ENCODE measurements around the gene MEIS2.

Gene MEIS2

DNA sequence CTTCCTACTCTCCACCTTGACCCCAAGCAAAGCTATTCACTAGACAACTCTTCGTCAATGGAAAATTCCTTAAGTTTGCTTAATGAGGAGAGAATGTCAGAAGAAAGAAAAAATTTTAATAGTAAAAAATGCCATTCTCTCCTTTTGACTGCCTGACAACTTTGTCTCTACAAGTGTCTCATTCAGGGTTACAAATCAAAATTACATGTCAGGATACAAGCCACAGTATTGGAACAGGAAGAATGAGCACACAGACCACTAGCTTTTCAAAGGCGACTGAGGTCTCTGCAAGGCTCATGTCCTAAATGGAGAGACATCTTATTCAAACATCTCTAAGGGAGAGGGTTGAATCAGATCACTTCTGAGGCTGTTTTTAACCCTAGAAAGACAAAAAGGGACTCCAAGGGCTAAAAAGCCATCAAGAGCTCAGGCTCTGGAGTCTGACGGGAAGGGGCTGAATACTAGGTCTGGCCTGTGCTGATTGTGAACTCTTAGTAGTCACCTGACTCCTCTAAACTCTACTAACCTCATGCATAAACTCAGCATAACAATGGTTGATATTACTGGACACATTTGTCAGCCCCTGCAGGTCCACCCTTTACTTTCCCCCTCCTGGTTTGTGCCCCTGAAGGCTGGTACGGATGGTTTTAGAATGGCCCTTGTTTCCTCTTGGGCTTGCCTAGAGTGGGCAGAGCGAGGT lies 12.8 kb upstream of the MEIS2 start:
- no peak for FAIRE-seq
- no peak for DNase-seq (ENCODE audit: low spot score)

DNA sequence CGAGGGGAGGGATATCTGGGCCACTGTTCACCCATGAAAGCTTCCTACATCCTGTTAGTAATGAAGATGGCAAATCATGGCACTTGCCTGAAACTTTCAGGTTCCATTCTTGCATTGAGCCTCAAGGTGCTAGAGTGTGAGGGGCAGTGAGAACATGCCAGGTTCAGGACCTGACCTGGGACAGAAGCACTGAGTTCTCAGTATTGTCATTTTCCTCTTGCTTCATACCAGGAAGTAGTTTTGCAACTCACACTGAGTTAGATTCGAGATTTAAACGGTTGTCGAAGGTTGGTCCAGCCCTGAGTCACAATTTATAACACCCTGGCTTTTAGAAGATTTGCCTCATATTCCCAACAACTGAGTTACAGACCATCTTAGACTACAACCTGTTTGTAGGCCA lies 11.8 kb upstream of the MEIS2 start:
- DNase-seq (ENCODE audit: low spot score) (no peak), FAIRE-seq (no peak)

DNA sequence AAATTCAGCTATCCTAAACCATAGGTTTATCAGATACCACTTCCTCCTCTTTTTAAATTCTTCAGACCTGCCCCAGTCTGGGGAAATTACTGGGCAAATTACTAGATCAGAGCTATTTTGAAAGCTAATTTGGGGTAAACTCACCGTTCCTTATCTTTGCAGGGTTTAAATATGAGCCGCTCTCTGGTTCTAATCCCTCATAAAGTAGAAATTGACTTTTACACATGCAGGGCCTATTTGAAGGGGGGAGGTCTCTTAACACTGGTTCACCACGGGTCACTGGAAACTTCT lies 11.0 kb upstream of the MEIS2 start:
- no peak for FAIRE-seq
- DNase-seq (ENCODE audit: low spot score): no peak

DNA sequence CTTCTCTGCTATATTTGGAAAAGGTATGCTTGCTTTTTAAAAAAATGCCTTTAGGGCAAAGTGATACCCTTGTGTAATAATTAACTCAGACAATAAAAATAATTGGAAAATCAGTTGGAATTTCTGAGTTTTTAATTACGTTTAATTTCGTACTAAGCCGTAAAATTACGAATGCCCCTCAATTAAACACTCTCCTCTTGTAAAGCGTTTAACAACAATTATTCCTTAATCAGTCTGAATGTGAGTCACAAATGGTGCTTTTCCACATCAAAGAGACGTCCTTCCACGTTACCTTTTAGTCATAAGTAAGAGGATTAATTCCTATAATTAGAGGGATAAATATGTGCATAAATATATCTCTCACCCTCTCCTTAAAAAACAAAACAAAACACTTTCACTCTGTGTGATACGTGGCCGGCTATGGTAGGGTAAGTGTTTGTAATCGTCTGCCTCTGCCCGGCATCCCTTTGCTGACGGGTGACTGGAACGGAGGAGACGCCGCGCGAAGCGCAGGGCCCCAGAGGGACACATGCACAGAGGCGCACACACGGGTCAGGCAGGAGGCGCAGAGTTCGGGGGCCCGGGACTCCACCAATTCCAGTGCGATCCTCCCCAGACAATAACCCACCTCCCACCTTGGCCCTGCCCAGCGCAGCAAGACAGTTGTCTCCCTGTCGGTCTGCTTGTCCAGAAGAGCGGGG lies 9.7 kb upstream of the MEIS2 start:
- no peak for FAIRE-seq
- DNase-seq (ENCODE audit: low spot score): no peak

DNA sequence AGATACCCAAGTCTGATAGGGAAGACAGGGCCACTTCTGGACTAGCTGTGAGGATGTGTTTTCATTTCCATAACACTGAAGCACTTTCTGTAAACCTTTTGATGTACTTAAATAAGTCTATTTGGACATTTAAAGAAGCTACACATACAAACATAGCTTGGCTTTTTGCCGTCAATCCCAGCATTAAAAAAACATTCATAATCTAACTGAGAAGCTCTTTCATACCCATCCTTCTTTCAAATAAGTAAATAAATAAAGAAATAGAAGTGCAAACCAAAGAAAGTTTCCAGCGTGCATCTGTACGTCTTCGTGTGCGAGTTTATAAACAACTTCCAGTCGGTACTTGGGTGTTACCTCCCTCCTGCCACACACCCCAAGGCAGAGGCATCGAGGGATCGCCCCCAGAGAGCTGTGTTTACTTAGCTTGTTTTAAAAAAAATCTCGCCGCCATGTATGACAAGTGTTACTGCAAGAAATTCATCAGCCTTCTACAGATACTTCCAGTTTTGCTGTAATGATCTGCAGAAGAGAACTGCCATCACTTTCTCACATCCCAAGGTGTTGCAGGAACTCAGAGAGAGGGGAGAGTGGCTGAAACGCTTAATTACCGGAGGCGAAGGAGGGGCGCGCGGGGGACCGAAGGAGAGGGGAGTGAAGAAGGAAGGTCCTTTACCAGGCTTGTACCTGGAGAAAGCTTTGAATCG lies 9.0 kb upstream of the MEIS2 start:
- no peak for DNase-seq (ENCODE audit: low spot score)
- no peak for FAIRE-seq

DNA sequence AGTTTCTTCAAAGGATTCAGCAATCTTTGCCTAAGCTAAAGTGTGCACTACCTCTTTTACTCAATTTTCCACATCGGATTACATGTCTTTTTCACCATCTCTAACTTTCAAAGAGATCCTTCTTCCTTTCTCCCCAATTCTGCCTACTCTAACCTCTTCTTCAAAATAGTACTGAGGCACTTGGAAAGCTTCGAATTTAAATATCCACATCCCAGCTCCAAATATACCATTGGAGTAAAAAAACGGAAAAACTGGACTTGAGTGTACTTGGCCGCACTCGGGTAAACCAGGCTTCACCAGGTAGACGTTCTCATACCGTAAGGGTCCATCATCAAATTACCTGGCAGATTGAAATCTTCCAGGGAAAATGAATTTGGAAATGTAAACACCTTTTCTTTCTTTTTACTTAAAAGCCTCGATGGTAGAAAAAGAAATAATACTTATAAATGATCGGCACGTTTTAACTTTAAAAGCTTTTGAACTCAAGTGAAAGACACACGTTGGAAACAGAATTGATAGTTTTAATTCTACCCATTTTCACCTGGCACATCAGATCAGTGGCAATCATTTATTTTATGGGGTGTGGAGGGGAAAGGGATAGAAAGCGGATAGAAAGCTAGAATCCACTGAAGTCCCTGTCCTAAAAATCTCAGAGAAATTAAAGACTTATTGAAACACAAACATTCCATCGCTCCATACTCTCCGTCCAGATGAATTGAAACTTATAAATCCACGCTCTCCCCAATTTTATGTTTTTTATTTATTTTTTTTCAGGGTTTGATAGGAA lies 8.2 kb upstream of the MEIS2 start:
- DNase-seq (ENCODE audit: low spot score) (no peak), FAIRE-seq (no peak)

DNA sequence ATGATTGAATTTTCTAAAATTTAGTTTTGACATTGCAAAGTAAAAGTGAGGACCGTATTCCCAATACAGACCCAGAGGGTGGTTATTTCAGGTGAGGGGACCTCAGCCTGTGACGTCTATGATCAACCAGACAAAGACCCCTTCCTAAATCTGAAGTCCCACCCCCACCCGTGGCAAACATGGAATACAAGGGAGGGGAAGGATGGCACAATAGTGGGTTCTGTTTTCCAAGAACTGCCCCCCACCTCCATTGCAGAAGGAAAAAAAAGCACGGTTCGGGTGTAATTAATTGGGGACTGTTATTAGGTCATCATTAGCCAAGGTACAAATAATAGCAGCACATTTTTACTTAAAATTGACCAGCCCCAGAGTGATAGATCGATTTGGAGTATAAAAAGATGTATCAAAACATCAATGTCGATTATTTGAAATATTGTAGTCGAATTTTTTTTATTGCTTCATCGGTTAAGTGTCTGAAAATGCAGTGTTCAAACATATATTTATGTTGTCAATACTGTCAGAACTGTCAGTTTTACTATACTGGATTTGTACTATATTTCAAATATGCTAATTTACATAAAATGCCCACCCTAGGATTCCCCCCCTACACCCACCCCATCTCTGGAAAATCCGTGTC lies 7.5 kb upstream of the MEIS2 start:
- FAIRE-seq: no peak

DNA sequence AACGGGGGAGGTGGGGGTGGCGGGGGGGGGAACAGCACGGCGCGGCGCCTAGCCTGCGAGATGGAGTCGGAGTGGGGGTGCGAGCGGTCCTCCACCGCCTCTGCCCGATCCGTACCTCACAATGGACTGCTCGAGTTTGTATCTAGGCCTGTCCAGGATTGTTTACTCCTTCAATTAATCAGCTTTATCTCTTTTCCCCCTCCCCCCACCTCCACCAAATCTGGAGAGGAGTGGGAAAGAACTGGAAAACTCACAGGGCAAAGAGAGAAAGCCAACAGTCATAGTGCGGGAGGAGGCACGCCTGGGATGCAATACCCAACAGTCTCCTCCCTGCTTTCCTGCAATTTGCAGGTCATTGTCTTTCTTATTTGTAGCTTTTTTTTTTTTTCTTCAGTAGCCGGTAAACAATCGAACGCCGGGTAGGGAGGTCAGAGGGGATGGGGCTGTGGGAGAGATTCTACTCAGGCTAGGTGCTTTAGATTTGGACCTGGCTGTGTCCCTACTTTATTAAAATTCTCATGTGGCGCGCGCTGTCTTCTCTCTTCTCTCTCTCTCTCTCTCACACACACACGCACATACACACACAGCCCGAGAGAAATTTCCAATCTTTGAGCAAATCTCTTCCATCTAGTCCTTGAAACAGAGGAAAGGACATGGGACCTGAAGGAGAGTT lies 6.9 kb upstream of the MEIS2 start:
- DNase-seq (ENCODE audit: low spot score) (no peak), FAIRE-seq (no peak)

More for the DNA sequence above, 7.5 kb upstream of the MEIS2 start:
- DNase-seq (ENCODE audit: low spot score): no peak

DNA sequence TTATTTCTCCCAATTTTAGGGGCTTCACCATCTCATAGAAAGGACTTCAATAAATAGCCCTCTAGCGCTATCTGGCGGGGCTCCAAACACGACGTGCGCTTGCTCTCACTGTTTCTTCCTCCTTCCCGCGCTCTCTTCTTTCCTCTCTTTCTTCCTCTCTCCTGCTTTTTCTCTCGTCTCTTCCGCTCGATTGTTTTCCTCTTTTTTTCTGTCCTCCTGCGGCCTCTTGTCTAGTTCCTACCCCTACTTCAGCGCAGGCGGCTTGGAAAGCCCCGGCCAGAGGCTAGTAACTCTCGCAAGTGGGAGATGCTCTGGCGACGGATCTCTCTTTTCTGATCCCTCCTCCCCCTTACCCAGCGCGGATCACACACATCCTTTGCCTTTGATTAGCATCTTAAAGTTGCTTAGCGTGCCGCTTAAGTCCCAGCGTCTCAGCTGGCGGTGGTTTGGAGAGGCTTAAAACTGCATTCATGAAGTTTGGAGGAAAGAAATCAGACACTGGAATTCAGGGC lies 6.2 kb upstream of the MEIS2 start:
- DNase-seq (ENCODE audit: low spot score): no peak
- no peak for FAIRE-seq

DNA sequence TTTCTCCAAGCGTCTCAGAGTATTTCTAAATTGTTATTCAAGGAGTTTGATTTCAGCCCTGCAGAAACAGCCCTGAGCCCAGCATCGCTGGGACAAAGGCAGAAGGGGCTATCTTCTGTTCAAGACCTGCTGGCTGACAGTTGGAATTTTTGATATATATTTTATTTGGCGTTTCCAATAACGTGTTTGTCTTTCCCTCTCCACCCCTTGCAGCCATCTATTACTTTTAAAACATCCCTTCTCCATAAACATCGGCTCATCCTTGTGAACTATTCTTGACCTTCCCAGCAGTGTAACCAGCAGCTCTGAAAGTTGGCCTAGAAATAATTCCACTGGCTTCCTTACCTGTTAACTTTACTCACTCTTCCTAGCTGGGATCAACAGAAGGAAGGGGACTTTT lies 5.5 kb upstream of the MEIS2 start:
- no peak for FAIRE-seq

DNA sequence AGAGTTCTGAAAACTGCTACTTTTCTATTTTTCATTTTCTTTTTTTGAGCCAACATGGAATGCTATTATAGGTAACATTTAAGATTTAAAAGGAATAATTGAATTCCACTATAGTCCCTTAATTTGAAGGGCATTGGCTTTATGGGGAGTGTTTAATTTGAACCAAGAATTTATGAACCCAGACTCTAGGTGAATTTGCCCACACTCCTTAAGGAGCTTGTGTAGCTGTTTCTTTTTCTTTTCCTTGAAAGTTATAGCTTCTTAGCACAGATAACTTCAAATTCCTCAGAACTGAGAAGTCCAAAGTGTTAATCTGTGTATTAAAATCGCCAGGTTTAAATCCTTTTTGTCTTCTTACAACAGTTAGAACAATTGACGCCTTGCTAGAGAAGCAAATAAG lies 4.7 kb upstream of the MEIS2 start:
- no peak for DNase-seq (ENCODE audit: low spot score)
- no peak for FAIRE-seq

More for the DNA sequence above, 5.5 kb upstream of the MEIS2 start:
- DNase-seq (ENCODE audit: low spot score): no peak

DNA sequence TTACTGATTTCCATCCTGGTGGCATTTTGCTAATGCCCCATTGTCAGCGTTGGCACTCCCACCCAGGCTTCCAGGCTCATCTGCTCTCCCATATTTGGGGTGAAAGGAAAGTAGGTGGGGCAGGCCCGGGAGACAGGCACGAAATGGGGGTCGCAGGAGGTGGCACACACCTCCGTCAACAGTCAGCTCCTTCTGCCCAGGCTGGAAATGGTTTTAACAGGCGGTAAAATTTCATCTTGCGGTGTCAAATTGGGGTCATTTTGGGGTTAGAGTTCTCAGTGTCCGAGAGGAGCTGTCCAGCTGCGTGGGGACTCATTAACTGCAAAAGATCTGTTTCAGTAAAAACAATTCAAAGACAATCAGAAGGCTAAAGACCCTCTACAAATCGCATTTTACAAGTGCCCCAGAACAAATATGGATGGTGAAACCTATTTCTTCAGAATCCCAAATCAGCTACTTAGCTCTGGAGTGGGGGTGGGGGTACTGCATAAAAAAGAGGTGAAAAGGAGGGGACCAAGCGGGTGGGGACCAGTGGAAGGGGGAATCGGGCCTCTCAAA lies 4.2 kb upstream of the MEIS2 start:
- FAIRE-seq: no peak
- no peak for DNase-seq (ENCODE audit: low spot score)

DNA sequence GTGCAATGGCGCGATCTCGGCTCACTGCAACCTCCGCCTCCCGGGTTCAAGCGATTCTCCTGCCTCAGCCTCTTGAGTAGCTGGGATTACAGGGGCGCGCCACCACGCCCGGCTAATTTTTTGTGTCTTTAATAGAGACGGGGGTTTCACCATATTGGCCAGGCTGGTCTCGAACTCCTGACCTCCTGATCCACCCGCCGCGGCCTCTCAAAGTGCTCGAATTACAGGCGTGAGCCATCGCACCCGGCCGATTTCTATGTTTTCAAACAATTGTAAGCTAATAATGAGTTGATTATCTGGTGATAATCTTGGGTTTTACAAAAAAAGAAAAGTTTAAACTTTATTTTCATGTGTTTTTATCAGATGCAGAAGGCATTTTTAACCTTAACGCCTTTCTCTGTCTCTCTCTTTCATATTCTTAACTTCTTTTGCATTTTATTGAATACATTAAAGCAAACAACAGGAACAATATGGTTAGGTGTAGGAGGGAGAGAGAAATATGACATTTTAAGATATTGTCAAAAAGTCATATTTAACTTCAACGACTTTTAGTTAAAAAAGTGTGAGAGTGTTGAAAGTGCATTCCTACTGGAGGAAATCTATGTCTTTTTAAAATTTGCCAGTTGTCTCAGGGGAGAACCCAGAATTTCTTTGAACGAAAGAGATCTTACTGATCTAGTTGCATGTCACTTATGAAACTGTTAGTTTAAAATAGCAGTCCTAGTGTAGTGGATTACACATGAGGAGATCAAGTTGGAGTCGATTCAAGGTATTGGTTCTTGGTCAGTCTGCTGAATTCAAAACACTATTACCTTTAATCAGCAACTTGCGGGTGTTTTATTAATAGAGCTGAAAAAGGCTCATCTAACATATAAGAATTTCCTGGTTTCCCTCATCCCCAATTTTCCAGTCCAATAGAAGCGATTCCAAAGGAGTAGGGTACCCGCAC lies 3.4 kb upstream of the MEIS2 start:
- FAIRE-seq (no peak), DNase-seq (ENCODE audit: low spot score) (no peak)

DNA sequence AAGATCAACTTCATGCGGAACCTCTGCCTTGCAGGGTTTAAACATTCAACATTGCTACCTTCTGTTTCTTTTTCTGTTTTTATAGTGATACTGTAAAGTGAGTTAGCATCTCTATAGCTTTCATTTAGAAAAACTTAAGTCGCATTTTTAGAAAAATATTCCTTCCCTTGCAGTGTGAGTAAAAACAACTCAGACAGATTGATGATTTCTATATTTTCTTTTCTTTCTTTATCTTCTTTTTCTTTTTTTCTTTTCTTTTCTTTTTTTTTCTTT lies 2.8 kb upstream of the MEIS2 start:
- FAIRE-seq (no peak), DNase-seq (ENCODE audit: low spot score) (no peak)

DNA sequence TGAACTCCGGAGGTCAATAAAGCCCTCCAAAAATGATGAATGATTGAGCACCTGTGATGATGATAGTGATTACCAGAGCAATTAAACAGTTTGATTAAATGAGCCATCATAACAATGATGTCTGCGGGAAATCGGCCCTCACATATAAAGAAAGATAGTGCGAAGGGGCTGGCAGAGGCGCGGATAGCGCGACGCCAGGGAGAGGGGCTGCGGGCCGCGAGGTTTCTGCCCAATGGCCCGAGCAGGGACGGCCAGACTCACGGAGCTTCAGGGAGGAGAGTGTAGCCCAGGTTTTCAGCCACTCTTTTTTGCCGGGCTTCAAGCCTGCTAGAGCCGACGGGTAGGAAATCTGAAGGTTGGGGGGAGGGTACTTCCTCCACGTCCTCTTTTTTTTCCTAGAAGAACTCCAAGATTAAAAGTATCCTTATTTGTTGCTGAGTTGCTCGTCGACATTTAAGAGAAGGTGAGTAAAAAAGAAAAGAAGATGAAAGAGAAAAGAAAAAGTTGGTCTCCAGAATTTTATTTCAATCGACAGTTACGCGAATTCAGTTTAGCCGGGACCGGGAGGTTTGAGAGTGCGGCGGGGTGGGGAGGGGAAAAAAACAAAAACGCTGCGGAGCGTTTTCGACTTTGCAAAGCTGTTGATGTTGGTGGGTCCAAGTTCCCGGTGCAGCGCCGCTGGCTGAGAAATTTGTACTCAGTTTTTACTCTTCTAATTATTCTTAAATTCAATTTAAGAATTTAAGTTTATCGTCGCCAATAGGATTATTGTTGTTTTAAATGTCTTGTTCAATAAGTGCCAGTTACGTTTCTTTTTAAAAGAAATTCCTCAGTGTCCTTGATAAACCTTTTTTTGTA lies 2.2 kb upstream of the MEIS2 start:
- DNase-seq (ENCODE audit: low spot score) (no peak), FAIRE-seq (no peak)

DNA sequence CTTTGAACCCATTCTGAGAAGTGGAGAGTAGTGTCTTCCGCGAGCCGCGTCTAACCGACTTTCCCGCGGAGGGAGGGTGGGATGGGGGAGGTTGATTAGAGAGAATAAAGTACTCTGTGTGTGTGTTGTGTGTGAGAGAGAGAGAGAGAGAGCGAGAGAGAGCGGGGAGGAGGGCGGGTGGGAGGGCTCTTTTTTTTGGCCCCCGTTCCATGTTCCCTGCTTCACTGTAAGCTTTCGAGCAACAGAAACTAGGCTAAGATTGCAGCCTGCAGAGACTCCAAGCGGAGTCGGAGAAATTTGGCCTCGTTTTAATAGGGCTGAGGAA lies 1.6 kb upstream of the MEIS2 start:
- peak; percentile 22 for DNase-seq (ENCODE audit: low spot score)

DNA sequence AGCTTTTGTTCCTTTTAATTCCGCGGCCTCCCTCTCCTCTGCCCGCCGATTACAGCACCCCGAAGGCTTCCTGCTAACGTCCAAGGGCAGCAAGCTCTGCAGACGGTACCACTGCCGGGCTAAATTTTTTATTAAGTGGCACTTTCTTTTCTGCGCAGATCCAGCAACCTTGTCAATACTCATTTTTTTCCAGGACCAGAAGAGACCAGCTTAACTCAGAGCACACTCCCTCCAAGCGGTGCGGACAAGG lies 542 bp upstream of the MEIS2 start:
- DNase-seq (ENCODE audit: low spot score) (no peak), FAIRE-seq (no peak)

More for the DNA sequence above, 1.6 kb upstream of the MEIS2 start:
- no peak for FAIRE-seq

DNA sequence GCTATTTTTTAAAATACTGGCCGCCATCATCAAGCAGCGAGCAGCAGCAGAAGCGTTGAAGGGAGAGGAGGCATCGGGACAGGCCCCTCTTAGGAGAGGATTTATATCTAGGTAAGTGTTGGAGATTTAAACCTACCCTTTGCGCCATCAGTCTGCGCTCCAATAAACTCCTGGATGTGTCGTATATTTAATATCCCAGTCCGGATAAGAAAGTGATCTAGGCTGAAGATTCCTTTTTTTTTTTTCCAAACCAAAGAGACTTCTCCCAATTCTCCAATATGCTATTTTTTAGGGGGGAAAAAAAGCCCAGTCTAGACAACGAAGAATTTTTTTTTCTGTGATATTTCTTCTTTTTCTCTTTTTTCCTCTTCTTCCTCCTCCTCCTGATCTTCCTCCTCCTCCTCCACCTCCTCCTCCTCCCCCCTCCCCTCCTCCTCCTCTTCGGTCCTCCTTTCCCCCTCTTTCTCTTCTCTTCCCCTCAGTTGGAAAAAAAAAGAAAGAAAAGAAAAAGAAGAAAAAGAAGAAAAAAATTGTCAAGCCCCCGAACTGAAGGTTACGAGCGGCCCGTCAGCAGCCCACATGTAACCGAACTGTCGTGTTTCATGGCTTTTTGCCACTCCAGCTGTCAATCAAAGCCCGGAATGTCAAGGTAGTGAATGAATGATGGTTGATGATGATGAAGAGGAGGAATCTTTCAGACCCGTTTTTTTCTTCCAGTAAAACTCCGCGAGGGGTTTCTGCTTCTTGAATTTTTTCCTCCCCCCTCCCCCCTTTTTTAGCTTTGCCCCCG lies 835 bp downstream of the MEIS2 start:
- FAIRE-seq: no peak
- DNase-seq (ENCODE audit: low spot score): peak; percentile 48

Measured in RCC 7860 (cell line).